Large intestine (tissue), 12 donors: ENCODE measurements around the gene NUFIP1. TPM values are rescaled to one million over a fixed set of nuclear protein-coding genes. Genes with fewer than 3 reads are reported as not detected.
A peak's percentile ranks its signal among the peaks of the same experiment; 100 is the strongest.
"Not testable (repeated sequence)": the region's sequence is repeated elsewhere in the genome, so short reads cannot be mapped to it uniquely, and the experiment has no call there.

ENCODE experiments used
- DNase-seq, 2 donors: peaks; one replicate each; pipeline versions ENCODE4 v3.0.0 to v3.0.0-alpha.2; 2013
- H3K27ac ChIP-seq: one replicate; pipeline ENCODE4 v1.5.1; 2013; ENCODE audit warnings: low read length
- H3K27me3 ChIP-seq: 2 replicates; pipeline ENCODE4 v1.6.1; 2013; ENCODE audit warnings: low read length; ENCODE audit not compliant: control insufficient read depth, insufficient read depth
- H3K36me3 ChIP-seq: 2 replicates; pipeline ENCODE4 v1.6.1; 2013; ENCODE audit warnings: low read length; ENCODE audit not compliant: control insufficient read depth, insufficient read depth
- H3K4me1 ChIP-seq: one replicate; pipeline ENCODE4 v1.6.1; 2013; ENCODE audit warnings: low read length; ENCODE audit not compliant: control insufficient read depth, insufficient read depth
- H3K4me3 ChIP-seq: one replicate; pipeline ENCODE4 v1.5.1; 2013; ENCODE audit warnings: low read length
- H3K9me3 ChIP-seq: one replicate; pipeline ENCODE4 v1.6.1; 2013; ENCODE audit warnings: mild to moderate bottlenecking, low read depth, low read length, moderate library complexity; ENCODE audit not compliant: control insufficient read depth
- WGBS: methylation state at CpG from one replicate; pipeline ENCODE4 v1.1.5; 2013; ENCODE audit warnings: low lambda C conversion rate; ENCODE audit not compliant: insufficient coverage; 5-methylcytosine and 5-hydroxymethylcytosine counted together
- long read RNA-seq, 11 donors: transcript quantifications; one replicate each; lab custom pipeline, GENCODE V29; 2026
- polyA plus RNA-seq: library from polyadenylated mRNA; unstranded; fragments of 120-200 nt; gene quantifications from one replicate; pipeline ENCODE4 v1.2.1, GENCODE V29; 2013

NUFIP1 gene
- polyA plus RNA-seq = 8.7 TPM
- long read RNA-seq, donor 1 = 0 reads
- long read RNA-seq, donor 2, partial matches to known transcripts = 0 of 2 reads
- long read RNA-seq, donor 2, other reads (novel, unspliced or antisense) = 0 of 2 reads
- long read RNA-seq, donor 3 = 0 reads
- long read RNA-seq, donor 4 = 0 reads
- long read RNA-seq, donor 5, partial matches to known transcripts = 0 of 1 reads
- long read RNA-seq, donor 5, other reads (novel, unspliced or antisense) = 0 of 1 reads
- long read RNA-seq, donor 6, partial matches to known transcripts = 0 of 4 reads
- long read RNA-seq, donor 6, other reads (novel, unspliced or antisense) = 0 of 4 reads
- long read RNA-seq, donor 7, partial matches to known transcripts = 0 of 2 reads
- long read RNA-seq, donor 7, other reads (novel, unspliced or antisense) = 0 of 2 reads
- long read RNA-seq, donor 8, partial matches to known transcripts = 8 of 8 reads
- long read RNA-seq, donor 8, other reads (novel, unspliced or antisense) = 0 of 8 reads
- long read RNA-seq, donor 9, partial matches to known transcripts = 0 of 2 reads
- long read RNA-seq, donor 9, other reads (novel, unspliced or antisense) = 0 of 2 reads
- long read RNA-seq, donor 10, partial matches to known transcripts = 0 of 2 reads
- long read RNA-seq, donor 10, other reads (novel, unspliced or antisense) = 0 of 2 reads
- long read RNA-seq, donor 11, partial matches to known transcripts = 0 of 2 reads
- long read RNA-seq, donor 11, other reads (novel, unspliced or antisense) = 0 of 2 reads

- peak; percentile 93 to 96 for DNase-seq
- no peaks in the 10 kb centered on the region for H3K27me3 ChIP-seq
- no peaks in the 10 kb centered on the region for H3K4me1 ChIP-seq
- H3K9me3 ChIP-seq = no peaks in the 10 kb centered on the region
- no CpG with 5 or more reads among the region's 66 CpGs for WGBS
- H3K27ac ChIP-seq = peak within 1 kb of the TSS; percentile 83
- peak within 1 kb of the TSS; percentile 96 for H3K4me3 ChIP-seq
- H3K36me3 ChIP-seq = peaks cover 4% of the 10 kb centered on the region
Observed at GRCh38 chr13:44989071-44989889, at the start of gene NUFIP1, which contains the start of gene GPALPP1. Gene NUFIP1, minus strand, starts transcription at chr13:44989471. Its CDS starts 35 bp downstream, at chr13:44989436. Gene GPALPP1, plus strand, starts transcription at chr13:44989538. Its CDS starts 117 bp downstream, at chr13:44989655.

GRCh38 chr13:45036206-45036605 is 46.9 kb upstream of the NUFIP1 start:
- no peak for DNase-seq
- no peak overlapping the region for H3K27ac ChIP-seq
- H3K4me1 ChIP-seq = no peaks in the 10 kb centered on the region
- H3K36me3 ChIP-seq = peaks cover 5% of the 10 kb centered on the region
- no peaks in the 10 kb centered on the region for H3K9me3 ChIP-seq
- H3K27me3 ChIP-seq = no peaks in the 10 kb centered on the region
- H3K4me3 ChIP-seq = no peak overlapping the region

DNA sequence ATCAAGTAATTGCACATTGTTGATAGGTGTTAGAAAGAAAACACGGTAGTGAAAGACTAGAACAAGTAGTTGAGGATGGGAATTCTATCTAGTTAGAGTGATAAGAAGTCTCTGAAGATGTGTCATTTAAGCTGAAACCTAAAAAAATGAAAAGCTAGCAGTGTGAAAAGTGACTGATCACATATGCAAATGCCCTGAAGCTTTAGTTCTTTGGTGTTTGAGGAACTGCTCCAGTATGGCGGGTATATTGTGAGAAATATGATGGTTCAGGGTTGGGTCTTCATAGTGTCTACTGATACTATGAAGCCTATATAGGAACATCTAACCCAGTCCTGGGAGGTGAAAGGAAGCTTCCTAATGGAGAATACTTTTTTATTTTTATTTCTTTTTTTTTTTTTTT is 45.1 kb upstream of the NUFIP1 start:
- no peak for DNase-seq
- H3K9me3 ChIP-seq = no peaks in the 10 kb centered on the region
- WGBS = 100% methylated on average over 1 of the region's 2 CpGs
- H3K36me3 ChIP-seq = peaks cover 7% of the 10 kb centered on the region
- H3K4me1 ChIP-seq = no peaks in the 10 kb centered on the region
- H3K27ac ChIP-seq = no peak overlapping the region
- no peak overlapping the region for H3K4me3 ChIP-seq
- H3K27me3 ChIP-seq = no peaks in the 10 kb centered on the region

DNA sequence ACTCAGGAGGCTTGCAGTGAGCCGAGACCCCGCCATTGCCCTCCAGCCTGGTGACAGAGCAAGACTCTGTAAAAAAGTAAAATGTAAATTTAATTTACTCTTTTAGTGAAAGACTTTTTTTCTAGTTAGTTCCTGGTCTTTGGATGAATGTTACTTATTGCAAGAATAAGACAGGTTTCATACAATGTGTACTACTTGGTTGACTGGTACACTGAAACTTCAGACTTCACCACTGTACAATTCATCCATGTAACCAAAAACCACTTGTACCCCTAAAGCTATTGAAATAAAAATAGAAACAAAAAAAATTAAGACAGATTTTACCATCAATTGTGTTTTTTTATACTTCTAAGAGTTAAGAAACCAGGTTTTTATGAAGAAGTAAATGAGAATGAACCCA is 35.6 kb upstream of the NUFIP1 start:
- no peaks in the 10 kb centered on the region for H3K9me3 ChIP-seq
- WGBS = no CpG with 5 or more reads among the region's 2 CpGs
- H3K27ac ChIP-seq = no peak overlapping the region
- H3K36me3 ChIP-seq = peaks cover 18% of the 10 kb centered on the region
- DNase-seq = no peak
- no peaks in the 10 kb centered on the region for H3K4me1 ChIP-seq
- no peak overlapping the region for H3K4me3 ChIP-seq
- H3K27me3 ChIP-seq = no peaks in the 10 kb centered on the region

DNA sequence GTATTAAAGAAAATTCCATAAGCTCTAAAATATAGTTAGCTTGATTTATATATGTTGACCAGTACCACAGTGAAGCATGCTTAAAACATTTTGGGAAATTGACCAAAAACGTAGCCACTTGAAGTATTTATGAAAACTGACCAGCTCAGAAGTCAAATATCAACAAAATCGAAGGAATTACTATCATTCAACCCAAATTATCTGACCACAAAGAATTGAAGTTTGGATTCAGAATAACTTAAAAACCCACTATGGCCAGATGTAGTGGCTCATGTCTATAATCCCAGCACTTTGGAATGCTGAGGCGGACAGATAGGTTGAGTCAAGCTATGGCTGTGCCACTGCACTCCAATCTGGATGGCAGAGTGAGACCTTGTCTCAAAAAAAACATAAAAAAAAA is 32.0 kb upstream of the NUFIP1 start:
- peaks cover 22% of the 10 kb centered on the region for H3K36me3 ChIP-seq
- no peaks in the 10 kb centered on the region for H3K9me3 ChIP-seq
- H3K27me3 ChIP-seq = no peaks in the 10 kb centered on the region
- DNase-seq = no peak
- H3K4me1 ChIP-seq = no peaks in the 10 kb centered on the region
- no peak overlapping the region for H3K27ac ChIP-seq
- H3K4me3 ChIP-seq = no peak overlapping the region
- no CpG with 5 or more reads among the region's 3 CpGs for WGBS

DNA sequence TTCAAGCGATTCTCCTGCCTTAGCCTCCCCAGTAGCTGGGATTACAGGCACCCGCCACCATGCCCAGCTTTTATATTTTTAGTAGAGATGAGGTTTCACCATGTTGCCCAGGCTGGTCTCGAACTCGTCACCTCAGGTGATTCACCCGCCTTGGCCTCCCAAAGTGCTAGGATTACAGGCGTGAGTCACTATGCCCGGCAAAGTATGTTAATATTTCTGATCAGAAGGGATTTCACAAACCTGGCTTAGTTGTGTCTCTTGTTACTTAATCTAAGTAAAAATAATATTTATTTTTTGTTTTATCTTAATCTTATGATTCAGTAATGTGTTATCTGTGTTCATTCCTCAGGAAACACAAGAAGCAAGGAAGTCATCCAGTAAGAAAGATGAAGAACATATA is 30.7 kb upstream of the NUFIP1 start:
- not testable (repeated sequence) for H3K9me3 ChIP-seq, H3K27ac ChIP-seq, H3K4me1 ChIP-seq, H3K4me3 ChIP-seq, H3K27me3 ChIP-seq, DNase-seq
- WGBS = no CpG with 5 or more reads among the region's 7 CpGs
- peaks cover 31% of the 10 kb centered on the region for H3K36me3 ChIP-seq

DNA sequence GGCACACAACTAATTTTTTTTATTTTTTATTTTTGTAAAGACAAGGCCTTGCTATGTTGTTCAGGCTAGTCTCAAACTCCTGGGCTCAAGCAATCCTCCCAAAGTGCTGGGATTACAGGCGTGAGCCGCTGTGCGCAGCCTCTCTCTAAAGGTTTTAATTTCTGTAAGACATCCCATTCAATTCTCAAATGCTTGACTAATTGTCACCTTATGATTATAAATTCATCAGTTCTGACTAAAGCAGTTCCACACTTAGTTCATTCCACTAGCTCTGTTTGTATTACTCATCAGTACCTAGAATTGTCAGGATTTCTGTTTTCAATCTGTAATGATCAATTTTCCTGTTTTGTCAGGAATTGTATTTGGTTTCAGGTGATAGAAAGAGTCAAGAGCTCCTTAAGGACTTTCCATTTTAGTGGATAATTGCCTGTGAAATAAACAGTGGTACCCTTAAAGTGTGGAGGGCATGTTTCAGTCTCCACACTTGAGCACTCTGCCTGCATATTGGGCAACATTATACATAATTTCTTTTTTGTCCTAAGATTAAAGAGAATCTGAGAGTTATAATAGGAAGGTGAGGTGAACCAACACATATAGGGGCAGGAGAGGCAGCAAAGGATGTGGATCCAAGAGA is 27.6 kb upstream of the NUFIP1 start:
- WGBS = no CpG with 5 or more reads among the region's 3 CpGs
- peaks cover 34% of the 10 kb centered on the region for H3K36me3 ChIP-seq
- DNase-seq = no peak
- H3K4me1 ChIP-seq = no peaks in the 10 kb centered on the region
- H3K27me3 ChIP-seq = no peaks in the 10 kb centered on the region
- H3K4me3 ChIP-seq = no peak overlapping the region
- H3K27ac ChIP-seq = no peak overlapping the region
- H3K9me3 ChIP-seq = no peaks in the 10 kb centered on the region

GRCh38 chr13:45015300-45015699 is 26.0 kb upstream of the NUFIP1 start:
- DNase-seq = no peak
- WGBS = 100% methylated on average over 1 of the region's 2 CpGs
- Histone ChIP-seq H3K4me1 (no peaks in the 10 kb centered on the region), H3K9me3 (no peaks in the 10 kb centered on the region), H3K36me3 (peaks cover 47% of the 10 kb centered on the region), H3K27ac (no peak overlapping the region), H3K27me3 (no peaks in the 10 kb centered on the region), H3K4me3 (no peak overlapping the region)

DNA sequence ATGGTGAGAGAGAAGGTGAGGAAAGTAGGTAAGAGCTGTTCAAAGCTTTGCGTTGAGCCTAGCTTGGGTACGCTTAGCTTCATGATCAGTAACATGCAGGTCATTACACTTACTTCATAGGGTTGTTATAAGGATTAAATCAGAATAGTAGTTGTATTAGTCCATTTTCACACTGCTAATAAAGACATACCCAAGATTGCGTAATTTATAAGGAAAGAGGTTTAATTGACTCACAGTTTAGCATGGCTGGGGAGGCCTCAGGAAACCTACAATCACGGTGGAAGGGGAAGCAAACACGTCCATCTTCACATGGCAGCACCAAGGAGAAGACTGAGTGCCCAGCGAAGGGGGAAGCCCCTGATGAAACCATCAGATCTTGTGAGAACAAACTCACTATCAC is 21.9 kb upstream of the NUFIP1 start:
- Histone ChIP-seq H3K4me1 (no peaks in the 10 kb centered on the region), H3K27me3 (no peaks in the 10 kb centered on the region), H3K36me3 (peaks cover 60% of the 10 kb centered on the region), H3K27ac (no peak overlapping the region), H3K9me3 (no peaks in the 10 kb centered on the region), H3K4me3 (no peak overlapping the region)
- DNase-seq = no peak
- WGBS = 90% methylated on average over 2 of the region's 6 CpGs

- no peaks in the 10 kb centered on the region for H3K4me1 ChIP-seq
- H3K27me3 ChIP-seq = no peaks in the 10 kb centered on the region
- no peak for DNase-seq
- no peaks in the 10 kb centered on the region for H3K9me3 ChIP-seq
- no CpG with 5 or more reads among the region's 1 CpG for WGBS
- no peak overlapping the region for H3K27ac ChIP-seq
- H3K4me3 ChIP-seq = no peak overlapping the region
- peaks cover 54% of the 10 kb centered on the region for H3K36me3 ChIP-seq
Observed at GRCh38 chr13:45007823-45008222, 18.6 kb upstream of the NUFIP1 start.
